GM12878 (cell line): ENCODE data around the gene INO80E. TPM values are rescaled to one million over a fixed set of nuclear protein-coding genes. Genes with fewer than 3 reads are reported as not detected.
A peak's percentile ranks its signal among the peaks of the same experiment; 100 is the strongest.

ENCODE experiments used
- CHD1 ChIP-seq: IDR thresholded peaks from 2 replicates; pipeline ENCODE4 v1.6.1; 2012; ENCODE audit warnings: low read depth, low read length, improper control_type of control experiment
- FOXK2 ChIP-seq: fragments of 450-650 bp; IDR thresholded peaks from 2 replicates; pipeline ENCODE4 v1.6.1; 2017; ENCODE audit warnings: mild to moderate bottlenecking, moderate library complexity
- MEF2A ChIP-seq: IDR thresholded peaks from 2 replicates; pipeline ENCODE4 v1.6.1; 2011; ENCODE audit warnings: low read depth, mild to moderate bottlenecking, low read length, moderate library complexity; ENCODE audit not compliant: insufficient read depth
- PML ChIP-seq: IDR thresholded peaks from 2 replicates; pipeline ENCODE4 v1.6.1; 2012; ENCODE audit warnings: low read length, inconsistent platforms
- POLR2AphosphoS5 ChIP-seq: IDR thresholded peaks from 2 replicates; pipeline ENCODE4 v1.6.1; 2011; ENCODE audit warnings: mild to moderate bottlenecking, low read length, inconsistent platforms
- POU2F2 ChIP-seq: IDR thresholded peaks from 3 replicates; pipeline ENCODE4 v1.6.1; 2011; ENCODE audit warnings: low read depth, mild to moderate bottlenecking, low read length, borderline replicate concordance
- WRNIP1 ChIP-seq: IDR thresholded peaks from 2 replicates; pipeline ENCODE4 v1.6.1; 2011; ENCODE audit warnings: low read depth, low read length, improper control_type of control experiment, borderline replicate concordance
- ZNF622 ChIP-seq: fragments of 450-650 bp; IDR thresholded peaks from 2 replicates; pipeline ENCODE4 v1.6.1; 2017; ENCODE audit warnings: mild to moderate bottlenecking, inconsistent platforms
- polyA plus RNA-seq, 11 experiments: library from polyadenylated mRNA; depleted of rRNA in 4 of 11; unstranded in 6 of 11; stranded (reverse) in 5 of 11; fragments of >200 nt; fragmentation: Nextera tagmentation in 4 of 11; fragmentation: Illumina TruSeq in 1 of 11; extraction: Ambion mirVana in 4 of 11; extraction: Trizol in 1 of 11; gene quantifications; 1 replicate in 1 of 11; 2 replicates in 10 of 11; pipeline versions ENCODE4 v1.2.1 to v1.2.3, GENCODE V29; 2011 to 2016; ENCODE audit warnings: inconsistent platforms in 2 of 11, missing spikeins in 2 of 11, low read depth in 1 of 11
- total RNA-seq, 4 experiments: library from RNA; depleted of rRNA in 3 of 4; stranded (reverse); fragments of >200 nt in 3 of 4; fragmentation: Illumina TruSeq in 1 of 4; extraction: Trizol in 1 of 4; gene quantifications; 2 replicates each; pipeline versions ENCODE4 v1.2.1 to v1.2.3, GENCODE V29; 2013 to 2021
- TF ChIP-seq, protein P1 (sequence below): IDR thresholded peaks from 2 replicates; pipeline ENCODE4 v1.6.1; 2012; ENCODE audit warnings: low read depth, low read length, improper control_type of control experiment
- TF ChIP-seq, protein P2 (sequence below): fragments of 450-650 bp; IDR thresholded peaks from 2 replicates; pipeline ENCODE4 v1.6.1; 2018; ENCODE audit warnings: borderline replicate concordance, mild to moderate bottlenecking; ENCODE audit not compliant: partially characterized antibody
- TF ChIP-seq, protein P3 (sequence below), 3 experiments: IDR thresholded peaks in 2 of 3; conservative IDR thresholded peaks in 1 of 3; 2 replicates each; pipeline ENCODE4 v1.5.1; 2011; ENCODE audit warnings: low read depth in 3 of 3, low read length in 3 of 3, mild to moderate bottlenecking in 3 of 3, control low read depth in 2 of 3, moderate library complexity in 2 of 3, inconsistent platforms in 1 of 3, mixed read lengths in 1 of 3; ENCODE audit not compliant: control insufficient read depth in 2 of 3, insufficient read depth in 1 of 3; ENCODE audit errors: extremely low read depth in 1 of 3
- TF ChIP-seq, protein P4 (sequence below): fragments of 450-650 bp; IDR thresholded peaks from 2 replicates; pipeline ENCODE4 v1.6.1; 2018; ENCODE audit warnings: mild to moderate bottlenecking, low read depth, moderate library complexity; ENCODE audit not compliant: partially characterized antibody
- TF ChIP-seq, protein P5 (sequence below): fragments of 450-650 bp; formaldehyde crosslinking; IDR thresholded peaks from 2 replicates; pipeline ENCODE4 v1.4.0; 2020; ENCODE audit warnings: mild to moderate bottlenecking, moderate library complexity

Gene INO80E
- total and polyA plus RNA-seq, 10 of the 15 experiments (the other 5 are each of a cell fraction or from before 2014, with no cell fraction given) = 0.39 to 74.0 (median 33.0) TPM

DNA sequence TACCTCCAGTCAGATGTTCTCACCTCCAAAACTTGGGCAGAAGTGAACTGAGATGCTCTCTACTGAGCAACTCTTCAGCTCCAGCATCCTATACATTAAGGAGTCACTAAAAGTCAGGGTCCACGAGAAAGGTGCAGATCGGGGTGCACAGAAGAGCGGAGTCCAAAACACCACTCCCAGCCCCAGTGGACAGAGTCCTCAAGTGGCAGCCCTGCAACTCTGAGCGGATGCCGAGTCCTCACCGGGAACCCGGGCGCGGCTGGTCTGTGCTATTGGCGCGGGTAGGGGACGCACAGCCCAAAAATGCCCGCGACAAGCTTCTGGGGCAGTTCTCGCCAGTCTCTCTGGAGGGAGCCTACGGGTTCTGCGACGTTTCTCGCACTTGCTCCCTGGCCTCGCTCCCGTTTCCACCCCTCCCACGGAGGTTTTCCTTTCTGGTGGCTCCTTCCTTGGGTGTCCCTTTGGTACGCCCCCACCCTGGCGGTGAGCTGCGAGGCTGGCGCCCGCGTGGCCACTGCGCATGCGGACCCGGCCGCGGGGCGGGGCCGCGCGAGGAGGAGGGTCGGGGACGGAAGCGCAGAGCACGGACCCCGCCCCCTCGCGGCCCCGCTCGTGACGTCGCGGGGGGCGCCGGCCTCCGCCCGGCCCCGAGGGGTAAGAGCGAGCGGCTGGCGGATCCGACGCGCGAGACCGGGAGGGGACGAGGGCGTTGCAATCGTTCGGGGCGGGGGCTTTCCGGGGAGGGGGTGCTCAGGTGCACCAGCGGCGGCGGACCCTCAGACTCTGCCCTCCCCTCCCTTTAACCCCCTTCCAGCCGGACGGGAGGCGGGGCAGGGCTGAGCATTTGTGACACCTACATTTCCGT, 34.3 kb upstream of the INO80E start, which contains the start of gene TMEM219 (continued):
- TF ChIP-seq, protein P1, sequence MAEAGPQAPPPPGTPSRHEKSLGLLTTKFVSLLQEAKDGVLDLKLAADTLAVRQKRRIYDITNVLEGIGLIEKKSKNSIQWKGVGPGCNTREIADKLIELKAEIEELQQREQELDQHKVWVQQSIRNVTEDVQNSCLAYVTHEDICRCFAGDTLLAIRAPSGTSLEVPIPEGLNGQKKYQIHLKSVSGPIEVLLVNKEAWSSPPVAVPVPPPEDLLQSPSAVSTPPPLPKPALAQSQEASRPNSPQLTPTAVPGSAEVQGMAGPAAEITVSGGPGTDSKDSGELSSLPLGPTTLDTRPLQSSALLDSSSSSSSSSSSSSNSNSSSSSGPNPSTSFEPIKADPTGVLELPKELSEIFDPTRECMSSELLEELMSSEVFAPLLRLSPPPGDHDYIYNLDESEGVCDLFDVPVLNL = no peak
- no peak; the same call in 1 of the 2 replicates for TF ChIP-seq PML
- TF ChIP-seq ZNF622 = no peak
- no peak for TF ChIP-seq WRNIP1
- peak; percentile 96 for TF ChIP-seq FOXK2
- TF ChIP-seq, protein P2, sequence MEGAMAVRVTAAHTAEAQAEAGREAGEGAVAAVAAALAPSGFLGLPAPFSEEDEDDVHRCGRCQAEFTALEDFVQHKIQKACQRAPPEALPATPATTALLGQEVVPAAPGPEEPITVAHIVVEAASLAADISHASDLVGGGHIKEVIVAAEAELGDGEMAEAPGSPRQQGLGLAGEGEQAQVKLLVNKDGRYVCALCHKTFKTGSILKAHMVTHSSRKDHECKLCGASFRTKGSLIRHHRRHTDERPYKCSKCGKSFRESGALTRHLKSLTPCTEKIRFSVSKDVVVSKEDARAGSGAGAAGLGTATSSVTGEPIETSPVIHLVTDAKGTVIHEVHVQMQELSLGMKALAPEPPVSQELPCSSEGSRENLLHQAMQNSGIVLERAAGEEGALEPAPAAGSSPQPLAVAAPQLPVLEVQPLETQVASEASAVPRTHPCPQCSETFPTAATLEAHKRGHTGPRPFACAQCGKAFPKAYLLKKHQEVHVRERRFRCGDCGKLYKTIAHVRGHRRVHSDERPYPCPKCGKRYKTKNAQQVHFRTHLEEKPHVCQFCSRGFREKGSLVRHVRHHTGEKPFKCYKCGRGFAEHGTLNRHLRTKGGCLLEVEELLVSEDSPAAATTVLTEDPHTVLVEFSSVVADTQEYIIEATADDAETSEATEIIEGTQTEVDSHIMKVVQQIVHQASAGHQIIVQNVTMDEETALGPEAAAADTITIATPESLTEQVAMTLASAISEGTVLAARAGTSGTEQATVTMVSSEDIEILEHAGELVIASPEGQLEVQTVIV = no peak
- TF ChIP-seq, protein P3, sequence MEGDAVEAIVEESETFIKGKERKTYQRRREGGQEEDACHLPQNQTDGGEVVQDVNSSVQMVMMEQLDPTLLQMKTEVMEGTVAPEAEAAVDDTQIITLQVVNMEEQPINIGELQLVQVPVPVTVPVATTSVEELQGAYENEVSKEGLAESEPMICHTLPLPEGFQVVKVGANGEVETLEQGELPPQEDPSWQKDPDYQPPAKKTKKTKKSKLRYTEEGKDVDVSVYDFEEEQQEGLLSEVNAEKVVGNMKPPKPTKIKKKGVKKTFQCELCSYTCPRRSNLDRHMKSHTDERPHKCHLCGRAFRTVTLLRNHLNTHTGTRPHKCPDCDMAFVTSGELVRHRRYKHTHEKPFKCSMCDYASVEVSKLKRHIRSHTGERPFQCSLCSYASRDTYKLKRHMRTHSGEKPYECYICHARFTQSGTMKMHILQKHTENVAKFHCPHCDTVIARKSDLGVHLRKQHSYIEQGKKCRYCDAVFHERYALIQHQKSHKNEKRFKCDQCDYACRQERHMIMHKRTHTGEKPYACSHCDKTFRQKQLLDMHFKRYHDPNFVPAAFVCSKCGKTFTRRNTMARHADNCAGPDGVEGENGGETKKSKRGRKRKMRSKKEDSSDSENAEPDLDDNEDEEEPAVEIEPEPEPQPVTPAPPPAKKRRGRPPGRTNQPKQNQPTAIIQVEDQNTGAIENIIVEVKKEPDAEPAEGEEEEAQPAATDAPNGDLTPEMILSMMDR (IDR thresholded peaks at IDR 0.05 in 2 of 3, conservative IDR thresholded peaks at IDR 0.05 in 1 of 3; ENCODE audit: control insufficient read depth in 2 of 3, extremely low read depth in 1 of 3, insufficient read depth in 1 of 3, low read depth in 3 of 3, low read length in 3 of 3) = peak; percentile 17 to 32 (median 22); a peak in 2 of 6 replicates
- TF ChIP-seq POLR2AphosphoS5 = peak; percentile 84
- TF ChIP-seq, protein P4, sequence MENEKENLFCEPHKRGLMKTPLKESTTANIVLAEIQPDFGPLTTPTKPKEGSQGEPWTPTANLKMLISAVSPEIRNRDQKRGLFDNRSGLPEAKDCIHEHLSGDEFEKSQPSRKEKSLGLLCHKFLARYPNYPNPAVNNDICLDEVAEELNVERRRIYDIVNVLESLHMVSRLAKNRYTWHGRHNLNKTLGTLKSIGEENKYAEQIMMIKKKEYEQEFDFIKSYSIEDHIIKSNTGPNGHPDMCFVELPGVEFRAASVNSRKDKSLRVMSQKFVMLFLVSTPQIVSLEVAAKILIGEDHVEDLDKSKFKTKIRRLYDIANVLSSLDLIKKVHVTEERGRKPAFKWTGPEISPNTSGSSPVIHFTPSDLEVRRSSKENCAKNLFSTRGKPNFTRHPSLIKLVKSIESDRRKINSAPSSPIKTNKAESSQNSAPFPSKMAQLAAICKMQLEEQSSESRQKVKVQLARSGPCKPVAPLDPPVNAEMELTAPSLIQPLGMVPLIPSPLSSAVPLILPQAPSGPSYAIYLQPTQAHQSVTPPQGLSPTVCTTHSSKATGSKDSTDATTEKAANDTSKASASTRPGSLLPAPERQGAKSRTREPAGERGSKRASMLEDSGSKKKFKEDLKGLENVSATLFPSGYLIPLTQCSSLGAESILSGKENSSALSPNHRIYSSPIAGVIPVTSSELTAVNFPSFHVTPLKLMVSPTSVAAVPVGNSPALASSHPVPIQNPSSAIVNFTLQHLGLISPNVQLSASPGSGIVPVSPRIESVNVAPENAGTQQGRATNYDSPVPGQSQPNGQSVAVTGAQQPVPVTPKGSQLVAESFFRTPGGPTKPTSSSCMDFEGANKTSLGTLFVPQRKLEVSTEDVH = no peak
- no peak for TF ChIP-seq MEF2A
- TF ChIP-seq POU2F2 = peak; percentile 48; the same call in 1 of the 3 replicates
- peak; percentile 95 for TF ChIP-seq CHD1
- TF ChIP-seq, protein P5, sequence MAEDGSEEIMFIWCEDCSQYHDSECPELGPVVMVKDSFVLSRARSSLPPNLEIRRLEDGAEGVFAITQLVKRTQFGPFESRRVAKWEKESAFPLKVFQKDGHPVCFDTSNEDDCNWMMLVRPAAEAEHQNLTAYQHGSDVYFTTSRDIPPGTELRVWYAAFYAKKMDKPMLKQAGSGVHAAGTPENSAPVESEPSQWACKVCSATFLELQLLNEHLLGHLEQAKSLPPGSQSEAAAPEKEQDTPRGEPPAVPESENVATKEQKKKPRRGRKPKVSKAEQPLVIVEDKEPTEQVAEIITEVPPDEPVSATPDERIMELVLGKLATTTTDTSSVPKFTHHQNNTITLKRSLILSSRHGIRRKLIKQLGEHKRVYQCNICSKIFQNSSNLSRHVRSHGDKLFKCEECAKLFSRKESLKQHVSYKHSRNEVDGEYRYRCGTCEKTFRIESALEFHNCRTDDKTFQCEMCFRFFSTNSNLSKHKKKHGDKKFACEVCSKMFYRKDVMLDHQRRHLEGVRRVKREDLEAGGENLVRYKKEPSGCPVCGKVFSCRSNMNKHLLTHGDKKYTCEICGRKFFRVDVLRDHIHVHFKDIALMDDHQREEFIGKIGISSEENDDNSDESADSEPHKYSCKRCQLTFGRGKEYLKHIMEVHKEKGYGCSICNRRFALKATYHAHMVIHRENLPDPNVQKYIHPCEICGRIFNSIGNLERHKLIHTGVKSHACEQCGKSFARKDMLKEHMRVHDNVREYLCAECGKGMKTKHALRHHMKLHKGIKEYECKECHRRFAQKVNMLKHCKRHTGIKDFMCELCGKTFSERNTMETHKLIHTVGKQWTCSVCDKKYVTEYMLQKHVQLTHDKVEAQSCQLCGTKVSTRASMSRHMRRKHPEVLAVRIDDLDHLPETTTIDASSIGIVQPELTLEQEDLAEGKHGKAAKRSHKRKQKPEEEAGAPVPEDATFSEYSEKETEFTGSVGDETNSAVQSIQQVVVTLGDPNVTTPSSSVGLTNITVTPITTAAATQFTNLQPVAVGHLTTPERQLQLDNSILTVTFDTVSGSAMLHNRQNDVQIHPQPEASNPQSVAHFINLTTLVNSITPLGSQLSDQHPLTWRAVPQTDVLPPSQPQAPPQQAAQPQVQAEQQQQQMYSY (CRISPR knock-in tag) = no peak
